Mesenteric fat pad (tissue), 1 donor: ENCODE results near the gene CASP14. TPM values are rescaled to one million over a fixed set of nuclear protein-coding genes. Genes with fewer than 3 reads are reported as not detected.
"Not testable (repeated sequence)": the region's sequence is repeated elsewhere in the genome, so short reads cannot be mapped to it uniquely, and the experiment has no call there.

Experiments used
- DNase-seq: peaks from one replicate; pipeline ENCODE4 v3.0.0-alpha.2; 2020; ENCODE audit warnings: low spot score
- long read RNA-seq: library from polyadenylated mRNA; unstranded; transcript quantifications from one replicate; pipeline ENCODE4 v2.0.0, GENCODE V29; 2020
- total RNA-seq: library from RNA; stranded (reverse); fragmentation: NEBNext Ultra II Directional; extraction: Animal tissue kit (Norgen Biotek cat#: 25700); gene quantifications from one replicate; pipeline ENCODE4 v1.2.1, GENCODE V29; 2021
- donor health status: DM: yes; HTN: yes; CAD: no.

CASP14 gene, protein sequence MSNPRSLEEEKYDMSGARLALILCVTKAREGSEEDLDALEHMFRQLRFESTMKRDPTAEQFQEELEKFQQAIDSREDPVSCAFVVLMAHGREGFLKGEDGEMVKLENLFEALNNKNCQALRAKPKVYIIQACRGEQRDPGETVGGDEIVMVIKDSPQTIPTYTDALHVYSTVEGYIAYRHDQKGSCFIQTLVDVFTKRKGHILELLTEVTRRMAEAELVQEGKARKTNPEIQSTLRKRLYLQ
- not detected for total RNA-seq
- long read RNA-seq = 0 reads

DNA sequence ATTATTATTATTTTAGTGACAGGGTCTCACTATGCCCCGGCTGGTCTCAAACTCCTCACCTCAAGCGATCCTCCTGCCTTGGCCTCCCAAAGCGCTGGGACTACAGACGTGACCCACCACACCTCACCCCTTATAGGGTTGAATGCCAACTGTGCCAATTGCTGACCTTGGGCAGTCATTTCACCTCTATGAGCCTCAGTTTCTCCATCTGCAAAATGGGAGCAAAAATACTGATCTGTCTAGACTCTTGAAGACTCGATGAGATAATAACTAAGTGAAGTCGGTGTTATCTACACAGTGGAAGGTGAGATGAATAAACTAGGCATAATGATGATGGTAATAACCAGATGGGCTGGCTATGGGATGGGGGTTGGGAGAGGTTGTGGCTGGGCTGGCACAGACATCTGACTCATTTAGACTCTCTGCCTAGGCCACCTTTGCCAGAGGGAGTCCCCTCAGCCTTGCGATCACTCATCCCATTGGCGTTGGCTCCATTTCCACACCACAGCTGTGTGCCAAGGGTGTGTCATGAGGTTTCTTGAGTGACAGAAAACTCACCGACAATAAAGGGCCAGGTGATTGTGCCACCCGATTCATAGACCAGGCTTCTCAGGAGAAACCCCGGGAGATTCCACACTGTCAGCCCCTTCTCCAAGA, at the start of gene CASP14:
CASP14 (plus strand) TSS at position 596 of the 657 bp plus-strand sequence. CDS start 2,772 bp downstream, outside the sequence.
- no peak for DNase-seq

DNA sequence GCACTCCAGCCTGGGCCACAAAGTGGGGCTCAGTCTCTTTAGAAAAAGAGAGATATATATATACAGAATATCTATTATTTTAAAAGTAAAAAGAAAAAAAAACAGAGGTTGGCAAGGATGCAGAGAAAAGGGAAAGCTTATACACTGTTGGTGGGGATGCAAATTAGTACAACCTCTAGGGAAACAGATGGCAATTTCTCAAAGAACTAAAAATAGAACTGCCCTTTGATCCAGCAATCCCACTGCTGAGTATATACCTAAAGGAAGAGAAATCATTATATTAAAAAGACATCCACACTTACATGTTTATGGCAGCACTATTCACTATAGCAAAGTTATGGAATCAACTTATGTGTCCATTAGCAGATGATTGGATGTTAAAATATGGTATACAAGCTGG, 41.0 kb upstream of the CASP14 start:
- no peak for DNase-seq

DNA sequence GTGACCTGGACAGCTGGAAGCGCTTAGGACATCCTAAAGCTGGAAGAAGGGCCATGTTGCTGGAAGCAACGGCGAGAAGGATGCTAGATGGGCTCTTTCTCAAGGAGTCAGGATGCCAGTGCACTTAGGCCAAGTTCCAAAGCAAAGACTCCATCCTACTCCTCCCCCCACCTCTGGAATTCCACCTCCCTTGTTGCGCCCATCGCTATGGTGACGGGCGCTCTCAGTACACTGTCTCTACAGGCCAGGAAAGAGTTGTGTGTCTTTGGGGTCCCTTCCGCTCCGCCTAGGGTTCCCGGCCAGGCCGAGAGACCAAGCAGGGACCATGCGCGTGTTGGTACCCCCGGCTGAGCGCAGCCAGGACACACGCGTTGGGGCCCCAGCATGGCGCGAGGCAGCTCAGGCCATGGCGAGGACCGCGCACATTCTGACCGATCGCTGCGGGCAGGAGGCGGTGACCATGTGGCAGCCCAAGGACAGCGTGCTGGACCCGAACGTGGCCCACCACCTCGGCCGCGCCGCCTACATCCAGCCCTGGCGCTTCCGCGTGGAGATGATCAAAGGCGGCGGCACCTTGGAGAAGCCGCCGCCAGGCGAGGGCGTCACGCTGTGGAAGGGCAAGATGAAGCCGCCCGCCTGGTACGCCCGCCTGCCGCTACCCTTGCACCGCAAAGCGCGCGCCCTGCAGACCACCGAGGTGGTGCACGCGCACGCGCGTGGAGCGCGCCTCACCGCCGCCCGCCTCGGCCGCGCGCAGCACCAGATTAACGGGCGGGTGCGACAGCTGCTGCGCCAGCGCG, 38.6 kb upstream of the CASP14 start:
- DNase-seq = no peak

DNA sequence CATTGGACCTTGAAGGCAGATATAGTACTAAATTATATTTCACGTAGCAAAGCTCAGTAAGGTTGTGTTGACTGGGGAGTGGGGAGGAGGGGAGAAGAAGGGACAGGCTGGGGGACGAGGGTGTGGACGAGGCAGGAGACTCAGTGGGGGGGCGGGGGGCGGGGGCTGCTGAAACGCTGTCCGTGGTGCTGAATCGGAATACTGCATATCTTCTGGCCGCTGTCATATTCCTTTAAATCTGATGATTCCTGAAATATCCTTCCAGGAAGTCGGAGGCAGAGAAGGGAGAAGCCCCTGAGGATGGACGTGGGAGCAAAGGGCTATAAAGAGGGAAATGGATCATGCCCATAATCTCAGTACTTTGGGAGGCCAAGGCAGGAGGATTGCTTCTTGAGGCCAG, 34.7 kb upstream of the CASP14 start:
- DNase-seq = no peak

DNA sequence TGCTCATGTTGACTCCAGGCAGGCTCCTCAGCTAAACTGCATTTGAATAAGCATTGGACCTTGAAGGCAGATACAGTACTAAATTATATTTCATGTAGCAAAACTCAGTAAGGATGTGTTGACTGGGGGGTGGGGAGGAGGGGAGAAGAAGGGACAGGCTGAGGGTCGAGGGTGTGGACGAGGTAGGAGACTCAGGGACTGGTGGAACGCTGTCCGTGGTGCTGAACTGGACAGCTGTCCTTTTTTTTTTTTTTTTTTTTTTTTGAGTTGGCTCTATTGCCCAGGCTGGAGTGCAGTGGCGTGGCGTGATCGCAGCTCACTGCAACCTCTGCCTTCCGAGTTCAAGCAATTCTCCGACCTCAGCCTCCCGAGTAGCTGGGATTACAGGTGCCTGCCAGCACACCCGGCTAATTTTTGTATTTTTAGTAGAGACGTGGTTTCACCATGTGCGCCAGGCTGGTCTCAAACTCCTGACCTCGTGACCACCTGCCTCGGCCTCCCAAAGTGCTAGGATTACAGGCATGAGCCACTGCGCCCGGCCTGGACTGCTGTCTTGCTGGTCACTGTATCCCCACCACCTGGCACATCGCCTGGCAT, 33.2 kb upstream of the CASP14 start:
- no peak for DNase-seq

DNA sequence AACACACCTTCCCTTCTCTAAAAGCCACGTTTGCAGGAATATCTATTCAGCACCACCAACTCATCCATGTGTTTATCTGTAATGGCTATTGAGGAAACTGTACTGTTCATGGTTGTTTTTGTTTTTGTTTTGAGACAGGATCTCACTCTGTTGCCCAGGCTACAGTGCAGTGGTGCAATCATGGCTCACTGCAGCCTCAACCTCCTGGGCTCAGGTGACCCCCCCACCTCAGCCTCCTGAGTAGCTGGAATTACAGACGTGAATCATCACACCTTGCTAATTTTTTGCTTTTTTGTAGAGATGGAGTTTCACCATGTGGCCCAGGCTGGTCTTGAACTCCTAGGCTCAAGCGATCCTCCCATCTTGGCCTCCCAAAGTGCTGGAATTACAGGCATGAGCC, 30.4 kb upstream of the CASP14 start:
- DNase-seq = not testable (repeated sequence)

DNA sequence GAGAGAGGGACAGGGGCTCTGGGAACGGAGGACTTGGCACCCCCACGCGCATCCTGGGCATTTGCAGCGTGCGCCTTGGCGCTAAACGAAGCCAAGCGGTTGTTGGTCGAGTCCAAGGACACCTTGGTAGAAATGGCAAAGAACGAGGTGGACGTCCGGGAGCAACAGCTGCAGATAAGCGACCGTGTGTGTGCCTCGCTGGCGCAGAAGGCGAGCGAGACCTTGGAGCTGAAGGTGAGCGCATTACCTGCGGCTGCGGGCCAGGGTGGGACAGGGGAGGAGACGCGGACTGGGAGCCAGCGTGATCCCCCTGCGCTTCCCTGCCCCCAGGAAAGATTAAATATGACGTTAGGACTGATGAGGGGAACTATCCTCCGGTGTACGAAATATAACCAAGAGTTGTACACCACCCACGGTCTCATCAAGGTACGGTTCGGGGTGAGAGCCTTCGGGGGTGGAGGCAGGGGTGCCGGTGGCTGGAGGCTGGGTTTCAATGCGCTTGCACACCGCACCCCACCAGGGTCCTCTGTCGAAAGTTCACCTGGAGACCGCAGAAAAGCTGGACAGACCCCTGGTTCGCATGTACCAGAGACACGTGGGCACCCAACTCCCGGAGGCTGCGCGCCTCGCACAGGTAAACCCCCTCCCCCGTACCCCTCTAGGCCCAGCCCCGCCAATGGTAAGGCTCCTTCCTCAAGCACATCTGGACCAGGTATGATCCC, 27.8 kb upstream of the CASP14 start:
- no peak for DNase-seq

DNA sequence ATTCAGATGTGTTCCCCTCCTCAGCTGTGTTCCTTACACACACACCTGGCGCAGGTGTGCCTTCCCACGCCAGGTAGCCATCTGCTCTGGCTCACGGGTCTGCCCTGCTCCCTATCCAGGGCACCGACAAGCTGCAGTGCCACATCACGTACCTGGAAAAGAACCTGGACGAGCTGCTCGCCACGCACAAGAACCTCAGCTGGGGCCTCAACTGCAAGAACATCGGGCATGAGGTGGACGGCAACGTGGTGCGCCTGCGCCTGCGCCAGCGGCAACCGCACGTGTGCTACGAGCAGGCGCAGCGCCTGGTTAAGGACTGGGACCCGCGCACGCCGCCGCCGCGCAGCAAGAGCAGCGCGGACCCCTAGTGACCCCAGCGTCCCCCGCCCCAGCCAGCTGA, 26.5 kb upstream of the CASP14 start:
- no peak for DNase-seq

DNA sequence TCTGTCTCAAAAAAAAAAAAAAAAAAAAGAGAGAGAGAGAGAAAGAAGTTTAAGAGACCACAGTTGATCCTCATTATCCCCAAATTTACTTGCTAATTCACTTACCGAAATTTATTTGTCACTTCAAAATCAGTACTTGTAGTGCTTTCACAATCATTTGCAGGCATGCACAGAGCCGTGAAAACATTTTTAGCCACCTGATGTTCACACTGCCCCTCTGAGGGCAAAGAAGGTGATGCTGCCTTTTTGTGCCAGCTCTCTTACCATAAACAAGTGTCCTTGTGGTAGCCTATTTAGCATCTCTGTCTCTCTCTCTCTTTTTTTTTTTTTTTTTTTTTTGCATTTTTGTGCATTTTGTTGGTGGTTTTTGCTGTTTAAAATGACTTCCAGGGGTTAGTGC, 24.1 kb upstream of the CASP14 start:
- DNase-seq = no peak

DNA sequence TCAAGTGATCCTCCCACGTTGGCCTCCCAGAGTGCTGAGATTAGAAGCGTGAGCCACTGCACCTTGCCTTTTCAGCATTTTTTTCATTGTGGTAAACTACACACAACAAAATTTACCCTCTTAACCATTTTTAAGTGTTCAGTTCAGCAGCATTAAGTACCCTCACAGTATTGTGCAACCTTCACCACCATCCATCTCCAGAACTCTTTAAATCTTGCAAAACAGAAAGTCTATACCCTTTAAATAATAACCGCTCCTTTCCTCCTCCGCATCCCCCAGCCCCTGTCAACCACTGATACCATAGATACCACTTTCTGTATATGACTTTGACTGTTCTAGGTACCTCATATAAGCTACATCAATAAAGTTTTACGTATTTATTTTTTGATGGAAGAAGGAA, 20.8 kb upstream of the CASP14 start:
- no peak for DNase-seq

DNA sequence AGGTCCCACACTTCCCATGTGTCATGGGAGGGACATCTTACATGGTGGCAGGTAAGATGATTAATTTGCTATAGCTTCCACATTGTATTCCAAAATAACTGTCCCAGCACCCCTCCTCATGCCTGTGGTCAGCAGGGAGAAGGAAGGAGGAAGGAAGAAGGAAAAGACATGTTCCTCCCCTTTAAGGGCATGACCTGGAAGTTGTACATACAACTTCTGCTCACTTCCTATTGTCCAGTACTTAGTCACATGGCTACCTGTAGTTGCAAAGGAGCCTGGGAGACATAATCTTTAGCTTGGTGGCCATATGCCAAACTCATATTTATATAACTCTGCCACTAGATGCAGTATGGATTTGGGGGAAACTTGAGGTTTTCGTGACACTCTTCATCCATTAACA, 17.6 kb upstream of the CASP14 start:
- no peak for DNase-seq

DNA sequence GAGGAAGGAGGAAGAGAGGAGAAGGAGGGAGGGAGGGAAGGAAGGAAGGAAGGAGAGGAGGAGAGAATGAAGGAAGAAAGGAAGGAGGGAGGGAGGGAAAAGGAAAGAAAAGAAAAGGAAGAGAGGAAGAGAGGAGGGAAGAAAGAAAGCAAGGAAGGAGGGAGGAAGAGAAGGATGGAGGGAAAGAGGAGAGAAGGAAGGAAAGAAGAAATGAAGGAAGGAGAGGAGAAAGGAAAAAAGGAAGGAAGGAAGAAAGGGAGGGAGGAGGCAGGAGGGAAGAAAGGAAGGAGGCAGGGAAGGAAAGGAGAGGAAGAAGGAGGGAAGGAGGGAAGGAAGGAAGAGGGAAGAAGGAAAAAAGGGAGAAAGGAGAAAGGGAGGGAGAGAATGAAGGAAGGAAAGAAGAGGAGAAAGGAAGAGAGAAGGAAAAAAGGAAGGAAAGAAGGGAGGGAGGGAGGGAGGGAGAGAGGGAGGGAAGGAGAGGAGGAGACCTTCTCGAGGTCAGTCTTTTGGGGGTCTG, 13.4 kb upstream of the CASP14 start:
- DNase-seq = no peak

DNA sequence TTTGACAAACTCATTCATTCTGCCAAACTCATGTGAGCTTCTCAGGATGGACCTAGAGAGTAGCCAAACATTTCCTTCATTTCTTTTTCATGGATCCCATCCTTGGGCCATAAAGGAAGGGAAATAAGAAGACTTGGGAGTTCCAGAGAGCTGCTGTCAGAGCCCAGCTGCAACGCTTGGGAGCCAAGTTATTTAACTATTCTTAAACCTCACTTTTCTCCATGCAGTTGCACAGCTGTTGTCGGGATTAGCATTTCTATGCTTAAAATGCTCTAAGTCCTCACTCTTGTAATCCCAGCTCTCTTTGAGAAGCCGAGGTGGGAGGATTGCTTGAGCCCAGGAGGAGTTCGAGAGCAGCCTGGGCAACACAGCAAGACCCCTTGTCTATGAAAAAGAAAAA, 11.7 kb upstream of the CASP14 start:
- no peak for DNase-seq

DNA sequence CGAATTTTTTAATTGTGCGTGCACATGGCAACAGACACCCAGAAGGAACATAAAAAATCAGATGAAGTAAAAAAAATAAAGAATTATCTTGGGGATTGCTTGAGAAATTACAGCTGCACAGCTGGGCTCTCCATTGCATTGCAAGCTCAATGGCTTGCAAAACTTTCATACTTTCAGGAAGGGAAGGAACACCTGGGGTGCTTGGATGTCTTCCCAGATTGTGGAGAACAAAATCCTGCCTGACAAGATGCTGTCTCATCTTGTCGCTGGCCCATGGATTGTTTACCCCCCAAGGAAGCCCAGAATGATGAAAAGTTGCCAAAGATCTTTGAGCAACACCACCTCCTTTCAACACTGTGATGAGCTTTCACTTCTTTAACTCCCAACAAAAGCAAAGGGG, 11.0 kb upstream of the CASP14 start:
- no peak for DNase-seq

DNA sequence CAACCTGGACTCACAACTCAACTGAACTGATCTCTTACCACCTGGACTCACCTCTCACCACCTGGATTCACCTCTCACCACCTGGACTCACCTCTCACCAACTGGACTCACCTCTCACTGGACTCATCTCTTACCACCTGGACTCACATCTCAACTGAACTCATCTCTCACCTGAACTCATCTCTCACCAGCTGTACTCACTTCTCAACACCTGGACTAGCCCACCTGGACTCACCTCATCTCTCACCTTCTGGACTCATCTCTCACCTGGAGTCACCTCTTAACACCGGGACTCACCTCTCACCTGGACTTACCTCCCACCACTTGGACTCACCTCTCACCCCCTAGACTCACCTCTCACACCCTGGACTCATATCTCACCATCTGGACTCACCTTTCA, 7.3 kb upstream of the CASP14 start:
- DNase-seq = no peak

DNA sequence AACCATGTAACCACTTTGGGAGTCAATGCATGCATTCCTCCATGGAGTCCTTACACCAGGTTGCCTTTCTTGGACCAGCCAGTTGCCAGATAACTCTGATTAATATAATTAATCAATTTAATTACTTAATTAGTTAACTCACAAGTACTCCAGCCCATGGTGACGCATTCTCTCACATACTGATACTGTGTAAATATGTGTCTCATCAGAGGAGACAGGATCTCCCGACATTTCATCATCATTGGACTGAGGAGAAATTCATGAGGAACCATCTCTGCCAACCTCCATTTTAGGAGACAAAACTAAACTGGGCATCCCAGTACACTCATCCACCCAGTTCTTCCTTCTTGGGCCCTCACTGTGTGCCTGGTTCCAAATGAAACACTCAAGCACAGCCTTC, 6.5 kb upstream of the CASP14 start:
- DNase-seq = no peak

DNA sequence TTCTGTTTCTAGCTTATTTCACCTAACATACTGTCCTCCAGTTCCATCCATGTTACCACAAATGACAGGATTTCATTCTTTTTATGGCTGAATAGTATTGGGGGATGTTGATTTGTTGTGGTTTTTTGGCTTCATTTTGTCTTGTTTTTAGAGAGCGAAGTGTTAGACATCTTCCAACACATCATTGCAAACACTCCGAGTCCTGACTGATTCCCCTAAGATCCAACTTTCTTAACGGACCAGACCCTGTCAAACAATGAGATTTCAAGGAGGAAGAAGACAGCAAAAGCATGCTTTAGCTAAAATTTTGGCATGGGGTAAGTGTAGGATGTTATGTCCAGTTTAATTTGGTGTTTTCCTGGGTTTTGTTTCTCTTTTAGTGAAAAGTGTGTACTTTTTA, 3.8 kb upstream of the CASP14 start:
- no peak for DNase-seq

DNA sequence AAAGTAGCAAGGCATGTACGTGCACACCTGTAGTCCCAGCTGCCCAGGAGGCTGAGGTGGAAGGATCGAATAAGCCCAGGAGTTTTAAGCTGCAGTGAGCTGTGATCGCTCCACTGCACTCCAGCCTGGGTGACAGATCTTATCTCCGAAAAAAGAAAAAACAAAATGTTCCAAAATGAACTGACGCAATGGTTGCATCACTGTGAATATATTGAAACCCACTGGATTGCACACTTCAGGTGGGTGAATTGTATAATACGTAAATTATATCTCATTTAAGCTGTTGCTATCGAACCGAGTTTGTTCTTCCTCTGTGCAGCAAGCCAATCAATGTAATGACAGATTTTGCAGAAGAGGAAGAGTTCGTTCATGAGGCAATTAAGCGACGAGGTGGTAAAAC, 1.6 kb upstream of the CASP14 start:
- DNase-seq = no peak

DNA sequence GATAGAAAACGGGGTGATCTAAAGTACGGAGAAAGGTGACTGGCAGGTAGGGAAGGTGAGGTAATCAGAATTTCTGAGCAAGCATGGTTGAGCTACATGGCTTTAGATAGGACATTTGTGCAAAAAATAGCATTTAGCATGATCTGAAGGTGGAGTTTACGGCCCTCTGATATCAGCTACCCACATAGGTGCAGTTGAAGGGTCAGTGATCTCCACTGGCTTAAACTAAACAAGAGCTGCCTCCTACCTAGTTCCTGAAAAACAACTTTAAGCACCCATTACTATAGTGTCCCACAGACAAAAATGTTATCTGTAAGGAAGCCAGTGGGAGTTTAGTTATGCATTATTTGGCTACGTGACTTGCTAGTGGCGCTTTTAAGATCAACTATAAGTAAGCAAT, 1.2 kb upstream of the CASP14 start:
- no peak for DNase-seq

DNA sequence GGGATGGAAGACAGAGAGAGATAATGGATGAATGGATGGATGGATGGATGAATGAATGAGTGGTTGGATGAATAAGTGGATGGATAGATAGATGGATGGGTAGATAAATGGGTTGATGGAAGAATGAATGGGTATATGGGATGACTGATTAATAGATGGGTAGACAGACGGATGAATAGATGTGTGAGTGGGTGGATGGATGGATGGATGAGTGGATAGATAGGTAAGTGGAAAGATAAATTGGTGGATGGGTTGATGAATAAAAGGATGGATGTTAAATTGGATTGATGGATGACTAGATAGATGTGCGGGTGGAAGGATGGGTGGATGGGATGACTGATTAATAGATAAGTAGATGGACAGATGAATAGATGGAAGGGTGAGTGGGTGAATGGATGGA, 1.4 kb downstream of the CASP14 start:
- no peak for DNase-seq

DNA sequence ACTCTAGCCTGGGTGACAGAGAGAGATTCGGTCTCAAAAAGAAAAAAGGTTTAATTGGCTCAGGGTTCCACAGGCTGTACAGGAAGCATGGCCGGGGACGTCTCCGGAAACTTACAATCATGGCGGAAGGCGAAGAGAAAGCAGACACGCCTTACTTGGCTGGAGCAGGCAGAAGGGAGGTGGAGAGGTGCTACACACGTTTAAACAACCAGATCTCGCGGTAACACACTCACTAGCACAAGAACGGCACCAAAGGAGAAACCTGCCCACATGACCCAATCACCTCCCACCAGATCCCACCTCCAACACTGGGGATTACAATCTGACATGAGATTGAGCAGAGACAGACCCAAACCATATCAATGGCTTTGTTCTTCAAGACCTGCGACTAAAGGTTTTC, 12.8 kb downstream of the CASP14 start:
- no peak for DNase-seq
